ENCODE data around the gene C1QL1.

DNA sequence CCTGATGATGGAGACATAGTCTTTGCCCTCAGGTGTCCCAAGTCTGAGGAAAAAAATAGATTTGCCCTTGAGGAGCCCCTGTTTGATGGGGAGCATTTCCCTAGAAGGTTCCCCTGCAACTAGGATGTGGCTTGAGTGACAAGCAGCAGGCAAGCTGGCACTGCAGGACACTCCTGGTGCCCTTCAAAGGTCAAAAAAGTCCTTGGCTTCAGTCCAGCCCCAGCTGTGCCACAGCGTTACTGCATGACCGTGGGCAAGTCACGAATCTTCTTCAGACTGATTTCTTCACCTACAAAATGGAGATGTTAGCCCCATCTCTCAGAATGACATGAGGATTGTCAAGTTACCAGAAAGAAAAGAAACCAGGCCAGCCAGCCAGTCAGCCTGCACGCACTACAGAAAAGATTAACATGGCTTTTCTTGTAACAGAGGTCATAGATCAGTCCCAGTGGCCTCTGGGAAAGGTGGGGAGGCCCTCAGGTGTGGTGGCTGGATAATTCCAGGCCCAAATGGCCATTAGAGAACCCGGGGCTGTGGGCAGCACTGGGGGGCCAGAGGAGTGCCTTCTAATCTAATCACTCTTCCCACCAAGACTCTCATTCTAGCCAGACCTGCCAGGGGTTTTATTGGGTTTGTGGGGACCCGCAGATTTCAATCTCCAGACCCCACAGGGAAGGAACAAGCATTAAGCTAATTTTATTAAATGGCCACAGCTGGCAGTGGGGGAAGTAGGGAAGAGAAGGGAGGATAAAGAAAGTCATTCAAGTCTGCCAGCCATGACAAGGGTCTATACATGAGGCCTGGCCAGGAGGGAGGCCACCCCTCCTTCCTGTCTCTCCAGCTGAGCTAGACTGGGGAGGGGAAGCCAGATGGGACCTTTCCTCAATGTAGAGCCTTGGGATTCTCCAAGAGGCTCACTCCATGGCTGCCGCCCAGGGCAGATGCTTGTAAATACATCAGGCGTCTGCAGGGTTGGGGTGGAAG lies 10.8 kb downstream of the C1QL1 start:
- TF ChIP-seq, protein P1, sequence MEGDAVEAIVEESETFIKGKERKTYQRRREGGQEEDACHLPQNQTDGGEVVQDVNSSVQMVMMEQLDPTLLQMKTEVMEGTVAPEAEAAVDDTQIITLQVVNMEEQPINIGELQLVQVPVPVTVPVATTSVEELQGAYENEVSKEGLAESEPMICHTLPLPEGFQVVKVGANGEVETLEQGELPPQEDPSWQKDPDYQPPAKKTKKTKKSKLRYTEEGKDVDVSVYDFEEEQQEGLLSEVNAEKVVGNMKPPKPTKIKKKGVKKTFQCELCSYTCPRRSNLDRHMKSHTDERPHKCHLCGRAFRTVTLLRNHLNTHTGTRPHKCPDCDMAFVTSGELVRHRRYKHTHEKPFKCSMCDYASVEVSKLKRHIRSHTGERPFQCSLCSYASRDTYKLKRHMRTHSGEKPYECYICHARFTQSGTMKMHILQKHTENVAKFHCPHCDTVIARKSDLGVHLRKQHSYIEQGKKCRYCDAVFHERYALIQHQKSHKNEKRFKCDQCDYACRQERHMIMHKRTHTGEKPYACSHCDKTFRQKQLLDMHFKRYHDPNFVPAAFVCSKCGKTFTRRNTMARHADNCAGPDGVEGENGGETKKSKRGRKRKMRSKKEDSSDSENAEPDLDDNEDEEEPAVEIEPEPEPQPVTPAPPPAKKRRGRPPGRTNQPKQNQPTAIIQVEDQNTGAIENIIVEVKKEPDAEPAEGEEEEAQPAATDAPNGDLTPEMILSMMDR (IDR thresholded peaks at IDR 0.05), result no peak
- TF ChIP-seq POLR2A (IDR thresholded peaks at IDR 0.05), result no peak

Data from testis (tissue), 2 donors.